ENCODE results near the gene P4HA2.

Gene P4HA2

GRCh38 chr5:132195727-132196126 lies 31.9 kb downstream of the P4HA2 start:
- no peak for DNase-seq (ENCODE audit: low read depth)
- no peak overlapping the region for H3K4me3 ChIP-seq (ENCODE audit: control insufficient read depth, low read depth, low read length)
- no peak for TF ChIP-seq CTCF (conservative IDR thresholded peaks at IDR 0.05; ENCODE audit: control insufficient read depth, insufficient read depth, low read depth, low read length)

GRCh38 chr5:132193165-132193694 lies 34.4 kb downstream of the P4HA2 start:
- H3K4me3 ChIP-seq (ENCODE audit: control insufficient read depth, low read depth, low read length), result no peak overlapping the region
- no peak for DNase-seq (ENCODE audit: low read depth)
- no peak for TF ChIP-seq CTCF (conservative IDR thresholded peaks at IDR 0.05; ENCODE audit: control insufficient read depth, insufficient read depth, low read depth, low read length)

GRCh38 chr5:132190161-132190817 lies 37.4 kb downstream of the P4HA2 start:
- peak; percentile 82 for DNase-seq (ENCODE audit: low read depth)
- H3K4me3 ChIP-seq (ENCODE audit: control insufficient read depth, low read depth, low read length), result no peak overlapping the region
- TF ChIP-seq CTCF (conservative IDR thresholded peaks at IDR 0.05; ENCODE audit: control insufficient read depth, insufficient read depth, low read depth, low read length), result peak; percentile 96

- no peak overlapping the region for H3K4me3 ChIP-seq (ENCODE audit: control insufficient read depth, low read depth, low read length)
- DNase-seq (ENCODE audit: low read depth), result peak; percentile 15
- TF ChIP-seq CTCF (conservative IDR thresholded peaks at IDR 0.05; ENCODE audit: control insufficient read depth, insufficient read depth, low read depth, low read length), result no peak
Observed at GRCh38 chr5:132184588-132184987, 43.1 kb downstream of the P4HA2 start.

GRCh38 chr5:132183723-132184122 lies 43.9 kb downstream of the P4HA2 start:
- TF ChIP-seq CTCF (conservative IDR thresholded peaks at IDR 0.05; ENCODE audit: control insufficient read depth, insufficient read depth, low read depth, low read length), result no peak
- H3K4me3 ChIP-seq (ENCODE audit: control insufficient read depth, low read depth, low read length), result no peak overlapping the region
- peak; percentile 40 for DNase-seq (ENCODE audit: low read depth)

- no peak overlapping the region for H3K4me3 ChIP-seq (ENCODE audit: control insufficient read depth, low read depth, low read length)
- no peak for DNase-seq (ENCODE audit: low read depth)
- TF ChIP-seq CTCF (conservative IDR thresholded peaks at IDR 0.05; ENCODE audit: control insufficient read depth, insufficient read depth, low read depth, low read length), result no peak
Observed at GRCh38 chr5:132182359-132183040, 45.2 kb downstream of the P4HA2 start.

Data from fibroblast of mammary gland (primary cell).